AG08396 (cell line): ENCODE data around the gene PPME1.

Source experiments
- DNase-seq: peaks from one replicate; pipeline ENCODE4 v3.0.0; 2012; ENCODE audit warnings: low spot score, mixed read lengths

The PPME1 gene

GRCh38 chr11:74280494-74280893 is 109.4 kb downstream of the PPME1 start:
- no peak for DNase-seq

GRCh38 chr11:74282421-74282820 is 111.3 kb downstream of the PPME1 start:
- DNase-seq: no peak

GRCh38 chr11:74282914-74283371 is 111.9 kb downstream of the PPME1 start:
- no peak for DNase-seq

DNA sequence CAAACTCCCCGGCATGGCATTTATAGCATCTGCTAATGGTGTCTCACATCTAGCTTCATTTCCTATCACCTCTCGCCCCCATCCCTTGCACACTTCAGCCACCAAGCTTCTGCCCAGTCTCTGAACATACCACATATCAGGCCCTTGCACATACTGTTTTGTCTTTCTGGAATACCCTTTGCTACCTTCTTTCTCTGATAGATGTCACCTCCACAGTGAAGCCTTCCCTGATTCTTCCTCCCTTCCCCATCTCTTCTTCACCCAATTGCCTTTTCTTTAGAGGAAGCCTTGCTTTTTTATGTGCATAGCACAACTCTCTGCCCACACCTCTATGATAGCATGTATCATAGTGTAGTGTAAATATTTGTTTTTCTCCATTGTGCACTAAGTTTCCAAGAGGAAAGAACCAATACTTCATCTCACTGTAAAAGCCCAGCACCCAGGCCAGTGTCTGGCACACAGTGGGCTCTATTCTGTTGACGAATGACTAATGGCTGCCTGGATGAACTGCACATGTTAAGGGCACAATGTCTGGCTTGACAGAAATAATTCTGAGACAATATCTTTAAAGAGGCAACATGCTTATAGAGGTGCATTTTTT is 112.6 kb downstream of the PPME1 start:
- no peak for DNase-seq

DNA sequence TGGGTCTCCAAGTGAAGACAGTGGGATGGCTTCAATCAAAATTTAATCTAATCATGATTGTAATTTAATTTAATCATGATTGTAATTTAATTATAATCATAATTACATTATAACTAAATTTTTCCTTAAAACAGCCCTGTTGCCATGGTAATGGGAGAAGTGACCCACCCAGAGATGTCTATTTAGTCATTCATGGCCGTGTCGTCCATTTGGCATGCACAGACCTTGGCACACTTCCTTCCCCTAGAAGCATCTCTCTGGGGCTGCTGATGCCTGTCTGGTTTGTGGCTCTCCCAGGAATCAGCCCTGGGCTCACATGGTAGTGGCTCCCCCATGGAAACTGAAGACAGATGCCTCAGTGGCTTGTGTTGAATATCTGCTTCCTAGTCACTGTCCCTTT is 113.4 kb downstream of the PPME1 start:
- no peak for DNase-seq

DNA sequence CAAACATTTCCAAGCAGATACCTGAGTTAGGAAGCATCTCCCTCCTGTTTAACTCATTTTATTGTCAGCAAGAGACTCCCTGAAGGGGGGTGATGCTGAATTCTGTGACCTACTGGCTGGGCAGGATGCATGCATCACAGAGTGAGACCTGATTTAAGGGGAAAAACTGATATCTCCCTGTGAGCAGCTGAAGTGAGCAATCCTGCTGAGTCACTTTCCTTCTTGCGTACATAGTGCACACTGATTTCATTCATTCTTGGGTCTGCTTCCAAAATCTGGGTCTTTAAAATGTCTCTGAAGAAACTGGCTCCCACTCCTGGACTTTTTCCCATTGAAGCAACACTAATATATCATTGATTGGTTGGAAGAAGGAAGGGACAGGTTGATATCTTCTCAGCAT is 117.1 kb downstream of the PPME1 start:
- DNase-seq: peak; percentile 77

DNA sequence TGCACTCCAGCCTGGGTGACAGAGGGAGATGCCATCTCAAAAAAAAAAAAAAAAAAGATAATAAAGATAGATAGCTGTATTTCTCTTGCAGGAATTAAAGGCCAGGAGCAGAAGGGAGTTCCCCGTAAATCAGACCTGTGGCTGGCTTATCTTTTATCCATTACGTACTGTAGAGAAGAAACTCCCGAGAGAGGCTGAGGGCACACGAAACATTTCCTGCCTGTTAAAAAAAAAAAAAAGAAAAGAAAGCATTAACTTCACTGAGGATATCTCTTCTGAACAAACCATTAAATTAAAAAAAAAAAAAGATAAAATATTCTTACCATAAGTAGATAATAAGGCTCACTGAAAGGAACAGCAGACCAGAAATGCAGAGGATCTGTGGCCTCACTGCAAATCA is 117.8 kb downstream of the PPME1 start:
- no peak for DNase-seq

- no peak for DNase-seq
Measured at GRCh38 chr11:74297484-74297883, 126.4 kb downstream of the PPME1 start.

- no peak for DNase-seq
Measured at GRCh38 chr11:74299015-74299414, 127.9 kb downstream of the PPME1 start.
